ENCODE results near the gene FER1L5.

DNA sequence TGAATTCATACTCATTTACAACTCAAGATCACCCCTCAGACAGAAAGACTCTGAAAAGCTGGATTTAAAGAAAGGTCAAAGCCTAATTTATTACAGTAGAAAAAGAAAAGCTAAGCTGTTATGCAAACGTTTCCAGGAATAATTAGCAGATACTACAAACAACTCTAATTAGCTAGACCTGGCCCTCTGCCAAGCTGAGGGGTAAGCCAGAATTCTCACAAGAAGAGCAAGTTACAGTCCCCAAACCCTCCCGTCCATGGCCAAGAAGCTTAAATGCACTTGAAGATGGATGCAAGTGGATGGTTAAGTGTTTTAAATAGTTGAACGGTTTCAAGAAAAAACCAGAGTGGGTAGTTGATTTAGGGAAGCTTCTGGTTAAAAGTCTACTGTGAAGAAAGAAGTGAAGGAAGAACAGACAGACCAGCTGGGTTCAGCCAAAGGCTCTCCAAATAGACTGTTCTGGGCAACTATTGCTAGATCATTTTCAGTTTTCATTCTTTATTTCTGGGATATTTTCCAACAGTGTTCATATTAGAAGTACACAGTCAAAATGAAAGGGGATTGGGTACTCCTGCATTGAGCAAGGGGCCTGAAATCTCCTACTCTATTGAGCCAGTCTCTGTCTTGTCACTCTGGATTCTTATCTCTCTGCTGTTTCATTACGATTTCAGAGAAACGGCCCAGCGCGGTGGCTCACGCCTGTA is 92.5 kb downstream of the FER1L5 start:
- TF ChIP-seq, protein P1, sequence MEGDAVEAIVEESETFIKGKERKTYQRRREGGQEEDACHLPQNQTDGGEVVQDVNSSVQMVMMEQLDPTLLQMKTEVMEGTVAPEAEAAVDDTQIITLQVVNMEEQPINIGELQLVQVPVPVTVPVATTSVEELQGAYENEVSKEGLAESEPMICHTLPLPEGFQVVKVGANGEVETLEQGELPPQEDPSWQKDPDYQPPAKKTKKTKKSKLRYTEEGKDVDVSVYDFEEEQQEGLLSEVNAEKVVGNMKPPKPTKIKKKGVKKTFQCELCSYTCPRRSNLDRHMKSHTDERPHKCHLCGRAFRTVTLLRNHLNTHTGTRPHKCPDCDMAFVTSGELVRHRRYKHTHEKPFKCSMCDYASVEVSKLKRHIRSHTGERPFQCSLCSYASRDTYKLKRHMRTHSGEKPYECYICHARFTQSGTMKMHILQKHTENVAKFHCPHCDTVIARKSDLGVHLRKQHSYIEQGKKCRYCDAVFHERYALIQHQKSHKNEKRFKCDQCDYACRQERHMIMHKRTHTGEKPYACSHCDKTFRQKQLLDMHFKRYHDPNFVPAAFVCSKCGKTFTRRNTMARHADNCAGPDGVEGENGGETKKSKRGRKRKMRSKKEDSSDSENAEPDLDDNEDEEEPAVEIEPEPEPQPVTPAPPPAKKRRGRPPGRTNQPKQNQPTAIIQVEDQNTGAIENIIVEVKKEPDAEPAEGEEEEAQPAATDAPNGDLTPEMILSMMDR (IDR thresholded peaks at IDR 0.05; ENCODE audit: control extremely low read depth in 1 of 3, insufficient read depth in 1 of 3, low read depth in 1 of 3, low read length in 3 of 3), result no peak
- TF ChIP-seq RAD21 (IDR thresholded peaks at IDR 0.05 in 1 of 2, conservative IDR thresholded peaks at IDR 0.05 in 1 of 2; ENCODE audit: low read depth in 2 of 2, low read length in 2 of 2) (no peak), CHD2 (IDR thresholded peaks at IDR 0.05; ENCODE audit: low read length) (no peak), ZNF274 (IDR thresholded peaks at IDR 0.05; ENCODE audit: borderline replicate concordance, extremely low read depth, low read length) (no peak), TEAD4 (IDR thresholded peaks at IDR 0.05; ENCODE audit: low read depth, low read length) (no peak), BRCA1 (IDR thresholded peaks at IDR 0.05; ENCODE audit: low read depth, low read length) (no peak), KDM5A (IDR thresholded peaks at IDR 0.05; ENCODE audit: low read length) (no peak), SIX5 (IDR thresholded peaks at IDR 0.05; ENCODE audit: low read depth, low read length) (no peak), EZH2 (IDR thresholded peaks at IDR 0.05; ENCODE audit: low read depth, low read length, severe bottlenecking) (no peak), EP300 (IDR thresholded peaks at IDR 0.05; ENCODE audit: borderline replicate concordance in 1 of 2, low read depth in 2 of 2, low read length in 2 of 2) (no peak)
- TF ChIP-seq, protein P2, sequence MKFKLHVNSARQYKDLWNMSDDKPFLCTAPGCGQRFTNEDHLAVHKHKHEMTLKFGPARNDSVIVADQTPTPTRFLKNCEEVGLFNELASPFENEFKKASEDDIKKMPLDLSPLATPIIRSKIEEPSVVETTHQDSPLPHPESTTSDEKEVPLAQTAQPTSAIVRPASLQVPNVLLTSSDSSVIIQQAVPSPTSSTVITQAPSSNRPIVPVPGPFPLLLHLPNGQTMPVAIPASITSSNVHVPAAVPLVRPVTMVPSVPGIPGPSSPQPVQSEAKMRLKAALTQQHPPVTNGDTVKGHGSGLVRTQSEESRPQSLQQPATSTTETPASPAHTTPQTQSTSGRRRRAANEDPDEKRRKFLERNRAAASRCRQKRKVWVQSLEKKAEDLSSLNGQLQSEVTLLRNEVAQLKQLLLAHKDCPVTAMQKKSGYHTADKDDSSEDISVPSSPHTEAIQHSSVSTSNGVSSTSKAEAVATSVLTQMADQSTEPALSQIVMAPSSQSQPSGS (IDR thresholded peaks at IDR 0.05; ENCODE audit: low read length), result no peak
- TF ChIP-seq, protein P3, sequence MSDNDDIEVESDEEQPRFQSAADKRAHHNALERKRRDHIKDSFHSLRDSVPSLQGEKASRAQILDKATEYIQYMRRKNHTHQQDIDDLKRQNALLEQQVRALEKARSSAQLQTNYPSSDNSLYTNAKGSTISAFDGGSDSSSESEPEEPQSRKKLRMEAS (IDR thresholded peaks at IDR 0.05), result no peak
